HG02884 (cell line): Measurements from ENCODE around the gene CYP4F22.
"Not testable (repeated sequence)": the region's sequence is repeated elsewhere in the genome, so short reads cannot be mapped to it uniquely, and the experiment has no call there.

Experiments used
- ATAC-seq: cut with Tn5 transposase; IDR thresholded peaks from one replicate; pipeline ENCODE4 v1.9.1; 2021; ENCODE audit warnings: mild to moderate bottlenecking, moderate library complexity; ENCODE audit not compliant: unreplicated experiment

CYP4F22 gene

GRCh38 chr19:15533522-15533830, 25.2 kb downstream of the CYP4F22 start:
- ATAC-seq: not testable (repeated sequence)

- no peak for ATAC-seq
Observed at GRCh38 chr19:15534957-15535864, 26.9 kb downstream of the CYP4F22 start.

- ATAC-seq: no peak
Observed at GRCh38 chr19:15536350-15536749, 28.0 kb downstream of the CYP4F22 start.

DNA sequence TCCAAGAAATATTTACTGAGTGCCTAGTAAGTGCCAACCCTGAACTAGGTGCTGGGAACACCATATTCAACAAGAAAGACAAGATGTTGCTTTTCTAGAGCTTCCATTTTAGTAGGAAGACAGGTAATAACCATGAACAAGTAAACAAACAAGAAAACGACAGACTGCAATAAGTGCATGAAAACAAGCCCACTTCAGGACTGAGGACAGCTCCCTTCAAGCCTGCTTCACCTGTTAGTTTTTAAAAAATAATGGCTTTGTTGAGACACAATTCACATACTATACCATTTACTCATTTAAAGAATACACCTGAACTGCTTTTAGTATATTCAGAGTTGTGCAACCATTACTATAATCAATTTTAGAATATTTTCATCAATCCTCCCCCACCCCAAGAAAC, 30.4 kb downstream of the CYP4F22 start:
- ATAC-seq: no peak

GRCh38 chr19:15539638-15540037, 31.3 kb downstream of the CYP4F22 start:
- no peak for ATAC-seq

DNA sequence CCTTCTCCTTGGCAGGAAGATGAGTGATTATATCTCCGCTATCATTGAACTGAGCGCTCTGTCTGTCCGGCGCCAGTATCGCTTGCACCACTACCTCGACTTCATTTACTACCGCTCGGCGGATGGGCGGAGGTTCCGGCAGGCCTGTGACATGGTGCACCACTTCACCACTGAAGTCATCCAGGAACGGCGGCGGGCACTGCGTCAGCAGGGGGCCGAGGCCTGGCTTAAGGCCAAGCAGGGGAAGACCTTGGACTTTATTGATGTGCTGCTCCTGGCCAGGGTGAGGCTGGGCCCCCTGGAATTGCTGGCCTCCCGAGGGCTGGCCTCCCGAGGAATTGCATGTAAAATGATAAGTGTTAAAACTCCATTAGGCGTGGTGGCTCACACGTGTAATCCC, 32.1 kb downstream of the CYP4F22 start:
- no peak for ATAC-seq

DNA sequence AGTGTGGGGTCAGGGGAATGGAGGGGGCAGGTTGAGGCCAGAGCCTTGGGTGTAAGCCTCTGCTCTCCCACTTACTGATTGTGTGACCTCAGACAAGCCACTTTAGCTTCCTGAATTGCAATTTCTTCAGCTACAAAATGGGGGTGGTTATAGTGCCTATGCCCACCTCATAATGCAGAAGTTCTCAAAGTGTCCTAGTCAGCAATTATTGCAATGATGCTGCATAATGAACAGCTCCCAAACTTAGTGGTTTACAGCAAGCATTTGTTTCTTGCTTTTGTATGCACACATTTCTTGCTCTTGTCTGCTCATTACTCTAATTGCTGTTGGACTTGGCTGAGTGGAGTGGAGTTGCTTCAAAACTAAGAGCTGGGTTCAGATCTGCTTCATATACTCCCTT, 36.0 kb downstream of the CYP4F22 start:
- no peak for ATAC-seq

DNA sequence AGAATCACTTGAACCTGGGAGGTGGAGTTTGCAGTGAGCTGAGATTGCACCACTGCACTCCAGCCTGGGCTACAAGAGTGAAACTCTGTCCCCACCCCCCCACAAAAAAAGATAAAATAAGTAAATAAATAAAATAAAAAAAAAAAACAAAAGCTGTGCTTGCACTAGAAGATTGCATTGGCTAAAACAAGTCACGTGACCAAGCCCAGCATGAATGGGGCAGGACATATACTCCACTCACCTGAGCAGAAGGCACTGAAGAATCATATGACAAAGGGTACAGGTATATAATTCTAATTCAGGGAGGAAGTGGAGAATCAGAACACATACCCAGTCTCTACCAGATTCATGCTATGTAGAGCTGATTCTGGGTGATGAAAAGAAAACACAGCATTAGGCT, 36.6 kb downstream of the CYP4F22 start:
- ATAC-seq: no peak

DNA sequence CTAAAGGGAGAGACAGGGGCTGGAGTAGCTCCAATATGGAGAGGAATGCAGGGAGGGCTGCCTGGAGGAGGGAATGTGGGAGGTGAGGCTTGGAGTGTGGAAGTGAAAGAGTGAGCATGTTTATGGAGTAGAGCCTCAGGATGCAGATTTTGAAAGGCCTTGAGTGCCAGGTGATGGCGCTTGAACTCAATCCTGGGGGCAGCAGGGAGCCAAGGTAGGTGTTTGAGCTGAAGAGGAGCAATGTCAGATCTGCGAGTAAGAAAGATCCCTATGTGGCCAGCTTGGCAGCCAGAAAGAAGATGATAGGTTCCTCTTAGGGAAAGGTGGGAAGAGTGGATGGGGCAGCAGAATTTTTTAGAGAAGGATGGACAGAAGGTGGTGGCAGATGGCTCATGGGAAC, 40.3 kb downstream of the CYP4F22 start:
- ATAC-seq: no peak

DNA sequence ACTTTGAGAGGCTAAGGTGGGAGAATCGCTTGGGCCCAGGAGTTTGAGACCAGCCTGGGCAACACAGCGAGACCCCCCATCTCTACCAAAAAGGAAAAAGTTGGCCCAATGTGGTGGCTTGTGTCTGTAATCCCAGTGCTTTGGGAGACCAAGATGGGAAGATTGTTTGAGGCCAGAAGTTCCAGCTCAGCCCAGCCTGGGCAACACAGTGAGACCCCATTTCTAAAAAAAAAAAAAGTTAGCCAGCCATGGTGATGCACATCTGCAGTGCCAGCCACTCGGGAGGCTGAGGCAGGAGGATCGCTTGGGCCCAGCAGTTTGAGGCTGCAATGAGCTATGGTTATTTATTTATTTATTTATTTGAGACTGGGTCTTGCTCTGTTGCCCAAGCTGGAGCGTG, 41.3 kb downstream of the CYP4F22 start:
- no peak for ATAC-seq

DNA sequence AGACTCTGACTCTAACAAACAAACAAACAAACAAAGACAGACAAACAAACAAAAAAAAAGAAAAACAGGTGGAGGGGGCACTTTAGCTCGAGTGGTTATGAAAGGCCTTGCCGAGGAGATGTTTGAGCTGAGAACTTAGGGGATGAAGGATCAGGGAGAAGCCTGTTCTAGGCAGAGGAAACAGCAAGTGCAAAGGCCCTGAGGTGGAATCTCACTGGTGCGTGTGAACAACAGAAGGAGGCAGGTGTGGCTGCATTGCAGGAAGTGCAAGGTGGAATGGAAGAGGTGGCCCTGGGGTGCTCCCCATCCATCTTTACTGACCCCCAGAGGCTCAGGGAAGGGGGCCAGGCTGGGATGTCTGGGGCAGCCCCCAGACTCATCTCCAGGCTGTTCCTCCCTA, 41.9 kb downstream of the CYP4F22 start:
- ATAC-seq: no peak

DNA sequence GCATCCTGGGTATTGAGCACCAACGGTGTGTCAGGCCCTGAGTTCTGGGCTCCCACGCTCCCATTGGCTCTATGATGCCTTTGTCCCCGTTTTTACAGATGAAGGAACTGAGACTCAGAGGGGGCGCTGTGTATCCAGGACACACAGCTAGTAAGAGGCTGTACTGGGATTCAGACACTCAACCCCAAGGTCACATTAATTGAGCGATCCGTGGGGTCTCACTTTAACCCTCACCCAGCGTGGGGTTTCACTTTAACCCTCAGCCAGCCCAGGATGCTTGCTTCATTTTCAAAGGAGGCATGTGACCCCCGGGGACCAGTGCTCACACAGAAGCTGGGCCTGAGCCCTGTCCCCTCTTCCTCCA, 42.6 kb downstream of the CYP4F22 start:
- no peak for ATAC-seq

DNA sequence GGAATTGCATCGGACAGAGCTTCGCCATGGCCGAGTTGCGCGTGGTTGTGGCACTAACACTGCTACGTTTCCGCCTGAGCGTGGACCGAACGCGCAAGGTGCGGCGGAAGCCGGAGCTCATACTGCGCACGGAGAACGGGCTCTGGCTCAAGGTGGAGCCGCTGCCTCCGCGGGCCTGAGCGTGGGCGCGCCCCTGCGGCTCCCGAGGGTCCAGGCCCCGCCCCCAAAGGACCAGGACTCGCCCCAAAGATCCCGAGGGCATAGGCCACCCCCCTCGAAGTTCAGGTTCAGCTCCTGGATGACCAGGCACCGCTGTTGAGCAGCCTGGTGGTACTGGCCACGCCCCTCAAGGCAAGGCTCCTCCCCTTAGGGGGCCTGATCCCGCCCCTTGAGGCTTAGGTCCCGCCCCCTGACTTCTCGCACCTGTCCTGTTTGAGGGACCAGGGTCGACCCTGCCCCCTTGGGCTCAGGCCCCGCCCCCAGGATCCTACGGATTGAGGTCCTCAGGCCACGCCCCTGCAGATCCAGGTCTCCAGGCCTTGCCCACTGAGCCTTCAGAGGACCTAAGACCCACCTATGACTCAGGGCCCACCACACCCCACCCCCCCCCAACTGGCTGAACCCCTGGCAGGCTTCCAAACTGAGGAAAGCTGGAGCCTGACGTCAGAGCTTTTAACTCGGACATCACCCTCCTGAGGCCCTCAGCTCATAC, 43.1 kb downstream of the CYP4F22 start:
- no peak for ATAC-seq

DNA sequence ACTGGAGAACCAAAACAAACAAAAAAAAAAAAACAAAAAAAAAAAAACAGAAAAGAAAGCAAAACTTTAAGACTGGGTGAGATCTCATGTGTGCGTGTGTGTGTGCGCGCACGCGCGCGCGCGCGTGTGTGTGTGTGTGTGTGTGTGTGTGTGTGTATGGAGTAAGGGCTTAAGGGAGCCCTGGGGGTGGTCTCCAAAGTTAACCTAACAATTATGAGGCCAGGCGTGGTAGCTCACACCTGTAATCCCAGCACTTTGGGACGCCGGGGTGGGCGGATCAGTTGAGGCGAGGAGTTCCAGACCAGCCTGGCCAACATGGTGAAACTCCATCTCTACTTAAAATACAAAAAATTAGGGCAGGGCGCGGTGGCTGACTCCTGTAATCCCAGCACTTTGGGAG, 46.7 kb downstream of the CYP4F22 start:
- no peak for ATAC-seq

DNA sequence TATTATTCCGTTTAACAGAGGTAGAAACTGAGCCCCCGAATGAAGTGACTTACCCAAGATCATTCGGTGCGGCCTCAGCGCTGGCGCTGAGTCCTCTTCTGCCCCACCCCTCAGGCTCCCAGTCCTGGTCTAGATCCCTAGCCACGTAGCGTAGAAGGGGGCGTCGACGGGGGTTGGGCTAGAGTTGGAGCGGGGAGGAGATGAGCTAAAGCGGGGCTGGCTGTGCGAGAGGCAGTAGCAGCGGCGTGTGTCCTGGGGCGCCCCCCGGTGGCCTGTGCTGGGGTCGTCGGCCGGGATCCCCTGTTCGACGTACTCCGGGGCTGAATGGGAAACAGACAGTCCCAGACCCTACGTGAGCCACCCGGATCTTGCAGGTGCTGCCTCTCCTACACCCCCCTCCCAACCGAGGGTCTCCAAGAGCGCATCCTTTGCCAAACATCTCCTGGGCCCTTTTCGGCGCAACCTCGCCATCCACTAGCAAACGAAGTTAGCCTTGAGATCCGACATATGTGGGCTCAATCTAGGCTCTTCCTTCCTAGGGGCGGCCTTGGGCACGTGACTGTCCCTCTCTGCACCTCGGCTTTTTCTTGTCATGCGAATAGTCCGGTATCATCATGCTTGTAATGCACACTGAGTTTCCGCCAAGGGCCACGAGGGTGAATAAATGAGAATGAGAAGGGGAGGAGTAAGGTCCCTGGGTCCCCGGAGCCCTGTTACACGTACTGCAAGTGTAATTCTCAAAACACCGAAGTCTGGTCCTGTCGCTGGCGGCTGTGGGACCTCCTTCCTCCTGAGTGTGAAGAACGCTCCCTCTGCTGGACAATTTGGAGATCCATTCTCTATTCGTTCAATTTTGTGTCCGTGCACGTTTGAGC, 47.7 kb downstream of the CYP4F22 start:
- no peak for ATAC-seq

- ATAC-seq: no peak
Observed at GRCh38 chr19:15556634-15557181, 48.4 kb downstream of the CYP4F22 start.

DNA sequence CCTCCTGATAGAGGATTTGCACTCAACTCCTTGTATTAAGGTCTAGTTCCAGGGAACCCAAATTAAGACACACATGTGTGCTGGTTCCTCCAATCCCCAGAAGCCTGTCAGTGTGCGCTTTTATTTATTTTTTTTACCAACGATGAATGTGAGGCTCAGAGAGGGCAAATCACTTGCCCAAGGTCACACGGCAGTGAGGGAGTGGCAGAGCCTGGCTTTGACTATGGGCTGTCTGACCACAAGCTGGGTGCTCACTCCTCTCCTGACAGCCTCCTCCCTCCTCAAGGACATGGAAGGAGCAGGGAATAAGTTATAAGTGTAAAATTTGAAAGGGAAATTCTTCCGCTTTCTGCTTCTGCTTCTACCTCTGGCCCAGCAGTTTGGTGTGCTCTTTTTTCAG, 48.9 kb downstream of the CYP4F22 start:
- no peak for ATAC-seq

GRCh38 chr19:15562145-15562544, 53.8 kb downstream of the CYP4F22 start:
- no peak for ATAC-seq

DNA sequence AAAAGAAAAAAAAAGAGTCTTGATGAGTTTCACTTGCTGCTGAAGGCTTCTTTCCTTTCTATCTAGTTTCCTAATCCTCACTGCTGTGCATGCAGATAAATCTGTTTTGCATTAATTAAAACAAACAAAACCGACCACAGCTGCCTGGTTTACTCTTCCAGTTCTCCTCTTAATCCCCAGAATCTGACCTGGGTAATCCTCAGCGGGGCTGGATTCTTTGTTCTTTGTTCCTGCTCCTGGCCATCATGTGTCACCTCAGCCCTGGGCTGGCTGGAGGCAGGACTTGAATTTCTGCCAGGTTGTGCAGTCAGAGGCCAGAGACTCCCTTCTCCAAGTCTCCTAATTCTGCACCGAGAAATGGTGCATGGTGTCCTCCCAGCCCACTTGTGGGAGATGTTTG, 54.5 kb downstream of the CYP4F22 start:
- no peak for ATAC-seq

DNA sequence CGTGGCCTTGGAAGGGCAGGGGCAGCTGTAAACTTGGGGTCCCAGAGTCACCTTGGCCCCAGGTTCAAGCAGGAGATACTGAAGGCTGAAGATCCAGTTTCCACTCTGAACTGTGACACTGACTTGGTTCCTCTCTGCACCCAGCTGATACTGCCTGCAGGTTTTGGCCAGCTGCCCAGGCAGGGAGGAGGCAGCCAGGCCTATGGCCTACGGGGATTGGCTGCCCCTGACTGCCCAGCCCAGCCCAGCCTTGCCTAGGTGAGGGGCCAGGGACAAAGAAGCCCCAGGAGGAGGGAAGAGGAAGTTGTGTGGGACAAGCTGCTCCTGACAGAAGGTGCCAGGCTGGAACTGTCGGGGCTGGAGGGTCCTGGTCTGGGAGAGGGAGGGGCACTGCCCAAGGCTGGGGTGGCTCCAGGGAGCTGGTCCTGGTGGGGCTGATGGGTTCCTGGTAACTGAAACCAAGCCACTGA, 55.0 kb downstream of the CYP4F22 start:
- ATAC-seq: no peak

GRCh38 chr19:15563931-15564330, 55.6 kb downstream of the CYP4F22 start:
- no peak for ATAC-seq
